Fibroblast of pulmonary artery (primary cell): Measurements from ENCODE around the gene PLEKHJ1.
"Not testable (repeated sequence)": the region's sequence is repeated elsewhere in the genome, so short reads cannot be mapped to it uniquely, and the experiment has no call there.

ENCODE experiments used
- DNase-seq: peaks from one replicate; pipeline ENCODE4 v3.0.0-alpha.2; 2010; ENCODE audit warnings: low read depth
- H3K4me3 ChIP-seq: replicated peaks from 2 replicates; pipeline ENCODE4 v1.5.1; 2011; ENCODE audit warnings: low read depth, mild to moderate bottlenecking, control low read depth, low read length, moderate library complexity
- TF ChIP-seq, protein P1 (sequence below): IDR thresholded peaks from 2 replicates; pipeline ENCODE4 v1.5.1; 2011; ENCODE audit warnings: mild to moderate bottlenecking, control low read depth, low read length, inconsistent platforms; ENCODE audit errors: missing control alignments

Gene PLEKHJ1

GRCh38 chr19:2236314-2237050 is at the start of gene PLEKHJ1, which contains the start of gene SF3A2:
Gene PLEKHJ1, minus strand, starts transcription at chr19:2236329. Its CDS starts 81 bp downstream, at chr19:2236248.
Gene SF3A2, plus strand, starts transcription at chr19:2236824. Its CDS starts 6,595 bp downstream, at chr19:2243419.
- H3K4me3 ChIP-seq, result peak within 1 kb of the TSS; percentile 74
- TF ChIP-seq, protein P1, sequence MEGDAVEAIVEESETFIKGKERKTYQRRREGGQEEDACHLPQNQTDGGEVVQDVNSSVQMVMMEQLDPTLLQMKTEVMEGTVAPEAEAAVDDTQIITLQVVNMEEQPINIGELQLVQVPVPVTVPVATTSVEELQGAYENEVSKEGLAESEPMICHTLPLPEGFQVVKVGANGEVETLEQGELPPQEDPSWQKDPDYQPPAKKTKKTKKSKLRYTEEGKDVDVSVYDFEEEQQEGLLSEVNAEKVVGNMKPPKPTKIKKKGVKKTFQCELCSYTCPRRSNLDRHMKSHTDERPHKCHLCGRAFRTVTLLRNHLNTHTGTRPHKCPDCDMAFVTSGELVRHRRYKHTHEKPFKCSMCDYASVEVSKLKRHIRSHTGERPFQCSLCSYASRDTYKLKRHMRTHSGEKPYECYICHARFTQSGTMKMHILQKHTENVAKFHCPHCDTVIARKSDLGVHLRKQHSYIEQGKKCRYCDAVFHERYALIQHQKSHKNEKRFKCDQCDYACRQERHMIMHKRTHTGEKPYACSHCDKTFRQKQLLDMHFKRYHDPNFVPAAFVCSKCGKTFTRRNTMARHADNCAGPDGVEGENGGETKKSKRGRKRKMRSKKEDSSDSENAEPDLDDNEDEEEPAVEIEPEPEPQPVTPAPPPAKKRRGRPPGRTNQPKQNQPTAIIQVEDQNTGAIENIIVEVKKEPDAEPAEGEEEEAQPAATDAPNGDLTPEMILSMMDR, result peak; percentile 67
- peak; percentile 99 for DNase-seq

DNA sequence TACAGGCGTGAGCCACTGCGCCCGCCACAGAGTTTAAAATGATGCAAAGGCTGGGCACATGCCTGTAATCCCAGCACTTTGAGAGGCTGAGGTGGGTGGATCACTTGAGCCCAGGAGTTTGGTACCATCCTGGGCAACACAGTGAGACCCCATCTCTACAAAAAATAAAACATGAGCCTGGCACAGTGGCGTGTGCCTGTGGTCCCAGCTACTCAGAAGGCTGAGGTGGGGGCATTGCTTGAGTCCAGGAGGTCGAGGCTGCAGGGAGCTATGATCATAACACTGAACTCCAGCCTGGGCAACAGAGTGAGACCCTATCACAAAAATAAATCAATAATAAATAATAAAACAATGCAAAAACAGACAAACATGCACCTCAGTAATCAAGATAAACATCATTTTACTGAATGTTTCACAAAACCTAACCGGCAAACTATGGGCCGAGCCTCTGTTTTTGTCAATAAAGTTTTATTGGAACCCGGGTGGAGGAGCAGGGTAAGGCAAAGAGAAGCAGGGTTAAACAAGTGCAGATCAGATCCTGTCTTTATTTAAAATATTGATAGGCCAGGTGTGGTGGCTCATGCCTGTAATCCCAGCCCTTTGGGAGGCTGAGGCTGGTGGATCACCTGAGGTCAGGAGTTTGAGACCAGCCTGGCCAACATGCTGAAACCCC is 47.8 kb upstream of the PLEKHJ1 start:
- TF ChIP-seq, protein P1, result no peak
- no peak overlapping the region for H3K4me3 ChIP-seq
- no peak for DNase-seq

DNA sequence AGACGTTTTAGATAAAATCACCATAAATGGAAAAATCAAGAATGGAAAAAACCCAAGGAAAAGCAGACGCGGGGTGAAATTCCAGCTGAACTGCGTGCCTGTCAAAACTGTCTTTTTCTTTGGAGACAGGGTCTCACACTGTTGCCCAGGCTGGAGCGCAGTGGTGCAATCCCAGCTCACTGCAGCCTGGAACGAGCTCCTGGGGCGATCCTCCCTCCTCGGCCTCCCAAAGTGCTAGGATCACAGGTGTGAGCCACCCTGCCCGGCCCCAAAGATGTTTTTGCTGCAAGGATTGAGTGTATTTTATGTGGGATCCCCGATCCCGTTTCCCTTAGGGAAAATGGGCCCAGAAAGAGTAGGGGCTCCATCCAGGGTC is 46.7 kb upstream of the PLEKHJ1 start:
- no peak for DNase-seq
- H3K4me3 ChIP-seq, result no peak overlapping the region
- TF ChIP-seq, protein P1, result no peak

DNA sequence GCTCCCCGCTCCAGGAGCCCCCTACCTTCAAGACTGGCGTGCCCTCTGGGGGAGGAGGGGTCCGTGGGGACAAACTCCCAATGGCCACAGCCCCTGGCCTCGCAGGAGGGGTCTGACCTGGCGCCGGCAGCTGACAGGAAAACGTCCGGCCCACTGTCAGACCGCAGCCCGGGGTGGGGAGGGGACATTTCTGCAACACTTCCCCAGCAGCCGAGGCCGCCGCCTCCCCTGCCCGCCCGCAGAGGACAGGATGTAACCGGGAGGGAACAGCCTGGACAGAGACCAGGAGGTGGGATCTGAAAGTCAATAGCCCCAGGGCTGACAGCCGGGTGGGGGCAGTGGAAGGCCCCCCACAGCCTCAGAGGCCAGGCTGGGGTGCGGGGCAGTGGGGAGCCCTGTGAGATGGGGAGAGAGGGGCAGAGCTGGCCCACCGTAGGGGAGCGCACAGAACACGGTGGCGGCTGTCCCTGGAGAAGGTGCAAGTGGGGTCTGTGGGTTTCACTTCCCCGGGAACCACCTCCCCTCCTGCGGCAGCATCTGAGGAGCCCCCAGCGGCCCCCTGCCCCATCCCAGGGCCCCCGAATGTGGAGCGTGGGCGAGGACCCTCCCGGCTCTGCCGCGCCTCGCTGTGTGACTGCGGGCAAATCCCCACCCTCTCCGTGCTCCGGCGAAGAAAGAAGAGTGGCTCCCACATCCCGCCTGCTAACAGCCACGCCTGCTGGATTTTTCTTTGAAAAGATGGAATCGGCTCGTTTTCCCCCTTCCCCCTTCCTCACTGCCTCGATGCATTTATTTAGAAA is 46.1 kb upstream of the PLEKHJ1 start, which contains the start of gene PEAK3:
PEAK3 (minus strand) TSS at position 114 of the 800 bp plus-strand sequence. CDS start 1,244 bp downstream, outside the sequence.
- TF ChIP-seq, protein P1, result no peak
- DNase-seq, result peak; percentile 35
- H3K4me3 ChIP-seq, result peak within 1 kb of the TSS; percentile 31

DNA sequence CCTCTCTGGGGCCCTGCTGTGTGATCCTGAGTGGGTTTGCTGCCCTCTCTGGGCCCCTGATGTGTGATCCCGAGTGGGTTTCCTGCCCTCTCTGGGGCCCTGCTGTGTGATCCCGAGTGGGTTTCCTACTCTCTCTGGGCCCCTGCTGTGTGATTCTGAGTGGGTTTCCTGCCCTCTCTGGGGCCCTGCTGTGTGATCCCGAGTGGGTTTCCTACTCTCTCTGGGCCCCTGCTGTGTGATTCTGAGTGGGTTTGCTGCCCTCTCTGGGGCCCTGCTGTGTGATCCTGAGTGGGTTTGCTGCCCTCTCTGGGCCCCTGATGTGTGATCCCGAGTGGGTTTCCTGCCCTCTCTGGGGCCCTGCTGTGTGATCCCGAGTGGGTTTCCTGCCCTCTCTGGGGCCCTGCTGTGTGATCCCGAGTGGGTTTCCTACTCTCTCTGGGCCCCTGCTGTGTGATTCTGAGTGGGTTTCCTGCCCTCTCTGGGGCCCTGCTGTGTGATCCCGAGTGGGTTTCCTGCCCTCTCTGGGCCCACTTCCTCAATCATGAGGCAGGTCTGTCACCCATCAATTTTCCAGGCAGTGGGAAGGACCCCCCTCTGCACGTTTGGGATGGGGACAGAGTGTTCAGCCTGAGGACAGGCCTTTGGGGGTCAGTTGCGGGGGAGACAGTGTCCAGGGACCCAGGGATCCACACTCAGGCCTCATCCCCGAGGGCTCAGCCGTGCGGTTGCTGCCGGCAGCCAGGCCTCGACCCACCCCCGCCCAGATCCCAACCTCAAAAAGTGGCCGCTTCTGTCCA is 45.3 kb upstream of the PLEKHJ1 start:
- DNase-seq, result not testable (repeated sequence)
- H3K4me3 ChIP-seq, result peak overlapping the region; percentile 31

DNA sequence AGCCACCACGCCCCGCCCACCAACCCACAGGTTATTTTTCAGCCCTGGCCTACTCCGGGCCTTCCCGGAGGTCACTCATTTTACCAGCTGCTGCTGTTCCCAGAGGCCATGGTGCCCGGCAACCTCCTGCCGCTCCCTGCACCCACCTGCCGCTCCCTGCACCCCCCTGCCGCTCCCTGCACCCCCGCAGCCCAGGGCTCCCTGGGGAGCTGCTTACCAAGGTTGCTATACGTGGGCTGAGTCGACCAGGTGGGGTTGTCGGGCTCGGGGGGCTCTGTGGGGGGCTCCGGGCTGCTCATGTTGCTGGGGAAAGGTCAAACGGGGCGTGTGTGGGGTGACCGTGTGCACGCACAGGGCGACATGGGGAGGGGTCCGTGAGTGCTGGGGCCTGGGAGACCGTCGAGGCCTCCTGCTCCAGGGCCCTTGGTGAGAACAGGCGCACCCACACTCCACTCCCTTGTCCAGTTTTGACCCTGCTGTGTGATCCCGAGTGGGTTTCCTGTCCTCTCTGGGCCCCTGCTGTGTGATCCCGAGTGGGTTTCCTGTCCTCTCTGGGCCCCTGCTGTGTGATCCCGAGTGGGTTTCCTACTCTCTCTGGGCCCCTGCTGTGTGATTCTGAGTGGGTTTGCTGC is 44.6 kb upstream of the PLEKHJ1 start:
- TF ChIP-seq, protein P1, result no peak
- no peak for DNase-seq

More for the DNA sequence above, 44.6 kb upstream of the PLEKHJ1 start:
- no peak overlapping the region for H3K4me3 ChIP-seq
